PC-9 (cell line): ENCODE results near the gene DCP1B. TPM values are rescaled to one million over a fixed set of nuclear protein-coding genes. Genes with fewer than 3 reads are reported as not detected.

ENCODE experiments used
- BruUV-seq: library from RNA; stranded (reverse); fragments of 400-500 nt; replicated peaks from 2 replicates; lab custom pipeline; 2021; lab: Mats Ljungman, UMichigan
- CTCF ChIA-PET: fragments of 300-600 bp; sonication (Branson Sonifier 250); formaldehyde crosslinking; loops from one replicate; lab custom pipeline; 2022; ENCODE audit warnings: antibody characterized with exemption; lab: Charles Lee
- POLR2A ChIA-PET: fragments of 300-600 bp; sonication (Branson Sonifier 250); formaldehyde crosslinking; loops from one replicate; lab custom pipeline; 2022; ENCODE audit warnings: antibody characterized with exemption; ENCODE audit not compliant: unreplicated experiment; lab: Charles Lee
- DNase-seq, 2 experiments: peaks; one replicate each; pipeline versions ENCODE4 v3.0.0 to v3.0.0-alpha.2; 2015 to 2022; ENCODE audit warnings: mixed read lengths in 1 of 2
- H2AFZ ChIP-seq: fragments of 200-600 bp; sonication (generic); 2 replicates; pipeline ENCODE4 v1.8.1; 2017; ENCODE audit warnings: antibody characterized with exemption
- H3F3A ChIP-seq: fragments of 200-600 bp; sonication (generic); 2 replicates; pipeline ENCODE4 v1.8.1; 2017; ENCODE audit warnings: antibody characterized with exemption, mild to moderate bottlenecking, low read depth; ENCODE audit not compliant: insufficient read depth
- H3K27ac ChIP-seq: fragments of 200-600 bp; sonication (generic); 2 replicates; pipeline ENCODE4 v1.6.1; 2016; ENCODE audit warnings: mixed run types
- H3K27me3 ChIP-seq: fragments of 200-600 bp; sonication (generic); 2 replicates; pipeline ENCODE4 v1.6.1; 2016; ENCODE audit warnings: low read depth, mixed run types; ENCODE audit not compliant: insufficient read depth
- H3K36me3 ChIP-seq: fragments of 200-600 bp; sonication (generic); 2 replicates; pipeline ENCODE4 v1.6.1; 2016; ENCODE audit warnings: low read depth, mixed run types
- H3K4me1 ChIP-seq: fragments of 200-600 bp; sonication (generic); replicated peaks from 2 replicates; pipeline ENCODE4 v1.6.1; 2016; ENCODE audit warnings: mixed run types; ENCODE audit not compliant: insufficient read depth
- H3K4me2 ChIP-seq: fragments of 200-600 bp; sonication (generic); 2 replicates; pipeline ENCODE4 v1.6.1; 2017; ENCODE audit warnings: mixed run types
- H3K4me3 ChIP-seq: fragments of 200-600 bp; sonication (generic); 2 replicates; pipeline ENCODE4 v1.6.1; 2016; ENCODE audit warnings: mixed run types
- H3K79me2 ChIP-seq: fragments of 200-600 bp; sonication (generic); 2 replicates; pipeline ENCODE4 v1.6.1; 2017; ENCODE audit warnings: low read depth, mixed run types
- H3K9me2 ChIP-seq: fragments of 200-600 bp; sonication (generic); 2 replicates; pipeline ENCODE4 v1.8.1; 2017; ENCODE audit warnings: mild to moderate bottlenecking; ENCODE audit not compliant: insufficient read depth
- H3K9me3 ChIP-seq: fragments of 200-600 bp; sonication (generic); 2 replicates; pipeline ENCODE4 v1.8.1; 2016; ENCODE audit warnings: low read depth; ENCODE audit not compliant: insufficient read depth
- H4K20me1 ChIP-seq: fragments of 200-600 bp; sonication (generic); 2 replicates; pipeline ENCODE4 v1.8.1; 2017; ENCODE audit not compliant: insufficient read depth
- CTCF ChIP-seq: fragments of 200-600 bp; sonication (generic); conservative IDR thresholded peaks from 2 replicates; pipeline ENCODE4 v1.6.1; 2017; ENCODE audit warnings: mixed run types, antibody characterized with exemption, mild to moderate bottlenecking, moderate library complexity
- EZH2 ChIP-seq: fragments of 200-600 bp; sonication (generic); IDR thresholded peaks from 2 replicates; pipeline ENCODE4 v1.8.0; 2017; ENCODE audit warnings: antibody characterized with exemption, low read depth
- intact Hi-C: fragments of 100-400 bp; cut with micrococcal nuclease; formaldehyde crosslinking; loops from one replicate; pipeline ENCODE4 v1.10.0; 2022; ENCODE audit not compliant: unreplicated experiment
- total RNA-seq: library from RNA; stranded (reverse); gene quantifications from 2 replicates; pipeline ENCODE4 v1.2.3, GENCODE V29; 2021

The DCP1B gene
- total RNA-seq, 1 experiment from 2014 or later, result 6.8 TPM

GRCh38 chr12:1932264-1932777 is 71.9 kb downstream of the DCP1B start:
- no peaks in the 10 kb centered on the region for H4K20me1 ChIP-seq
- no peak overlapping the region for H3K27ac ChIP-seq
- H3K9me3 ChIP-seq, result no peaks in the 10 kb centered on the region
- no peaks in the 10 kb centered on the region for H3K9me2 ChIP-seq
- peaks cover 51% of the 10 kb centered on the region for H3K27me3 ChIP-seq
- TF ChIP-seq CTCF (no peak), EZH2 (no peak)
- no peak overlapping the region for H2AFZ ChIP-seq
- no peak overlapping the region for H3K4me3 ChIP-seq
- H3K4me2 ChIP-seq, result no peak overlapping the region
- no peaks in the 10 kb centered on the region for H3K79me2 ChIP-seq
- H3K4me1 ChIP-seq, result no peaks in the 10 kb centered on the region
- CTCF ChIA-PET, result no interaction called here
- intact Hi-C loops, result no loop called here
- no peaks in the 10 kb centered on the region for H3F3A ChIP-seq
- POLR2A ChIA-PET, result no interaction called here
- no TSS peak for BruUV-seq
- H3K36me3 ChIP-seq, result no peaks in the 10 kb centered on the region
- DNase-seq, result no peak

GRCh38 chr12:1931642-1932041 is 72.6 kb downstream of the DCP1B start:
- Histone ChIP-seq H3K9me3 (no peaks in the 10 kb centered on the region), H2AFZ (no peak overlapping the region), H3K4me3 (no peak overlapping the region), H3K27me3 (peaks cover 58% of the 10 kb centered on the region), H4K20me1 (no peaks in the 10 kb centered on the region), H3K27ac (no peak overlapping the region), H3F3A (no peaks in the 10 kb centered on the region), H3K4me1 (no peaks in the 10 kb centered on the region), H3K4me2 (no peak overlapping the region), H3K36me3 (no peaks in the 10 kb centered on the region), H3K79me2 (no peaks in the 10 kb centered on the region), H3K9me2 (no peaks in the 10 kb centered on the region)
- ChIA-PET POLR2A (no interaction called here), CTCF (no interaction called here)
- BruUV-seq, result no TSS peak
- DNase-seq, result no peak
- TF ChIP-seq CTCF, result no peak
- TF ChIP-seq EZH2, result no peak
- intact Hi-C loops, result no loop called here

GRCh38 chr12:1930803-1931597 is 73.3 kb downstream of the DCP1B start:
- intact Hi-C loops, result no loop called here
- Histone ChIP-seq H3K36me3 (no peaks in the 10 kb centered on the region), H3K9me2 (no peaks in the 10 kb centered on the region), H2AFZ (no peak overlapping the region), H3K27ac (no peak overlapping the region), H3K4me3 (no peak overlapping the region), H3K4me2 (no peak overlapping the region), H3K9me3 (no peaks in the 10 kb centered on the region), H3F3A (no peaks in the 10 kb centered on the region), H3K79me2 (no peaks in the 10 kb centered on the region), H3K4me1 (no peaks in the 10 kb centered on the region), H4K20me1 (no peaks in the 10 kb centered on the region), H3K27me3 (peaks cover 64% of the 10 kb centered on the region)
- TF ChIP-seq EZH2 (no peak), CTCF (no peak)
- ChIA-PET CTCF (no interaction called here), POLR2A (no interaction called here)
- no peak for DNase-seq
- no TSS peak for BruUV-seq
